HL-60/S4 treated with phorbol 12-myristate 13-acetate at 8.2 ng/mL for 4 days and 3 days (cell line): ENCODE measurements around the gene UGT3A2.

ENCODE experiments used
- in situ Hi-C: fragments of 300-500 bp; cut with MboI; formaldehyde crosslinking; loops from 2 replicates; pipeline ENCODE4 v1.15.0; 2022; ENCODE audit warnings: low sequenced_read_pairs

UGT3A2 gene

GRCh38 chr5:36009698-36010097, 57.0 kb downstream of the UGT3A2 start:
- in situ Hi-C loops: no loop called here

DNA sequence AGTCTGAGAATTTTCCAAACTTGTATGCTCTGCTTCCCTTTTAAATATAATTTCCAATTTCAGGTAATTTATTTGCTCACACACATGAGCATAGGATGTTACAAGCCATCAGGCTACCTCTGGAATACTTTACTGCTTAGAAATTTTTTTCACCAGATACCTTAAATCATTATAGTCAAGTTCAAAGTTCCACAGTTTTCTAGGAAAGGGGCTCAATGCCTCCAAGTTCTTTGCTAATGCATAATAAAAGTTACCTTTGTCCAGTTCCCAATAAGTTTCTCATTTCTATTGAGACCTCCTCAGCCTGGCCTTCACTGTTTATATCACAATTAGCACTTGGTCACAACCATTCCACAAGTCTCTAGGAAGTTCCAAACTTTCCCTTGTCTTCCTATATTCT, 59.3 kb downstream of the UGT3A2 start:
- in situ Hi-C loops: no loop called here

- in situ Hi-C loops: no loop called here
Measured at GRCh38 chr5:36006163-36006562, 60.5 kb downstream of the UGT3A2 start.

- in situ Hi-C loops: no loop called here
Measured at GRCh38 chr5:36001032-36001431, 65.7 kb downstream of the UGT3A2 start.

DNA sequence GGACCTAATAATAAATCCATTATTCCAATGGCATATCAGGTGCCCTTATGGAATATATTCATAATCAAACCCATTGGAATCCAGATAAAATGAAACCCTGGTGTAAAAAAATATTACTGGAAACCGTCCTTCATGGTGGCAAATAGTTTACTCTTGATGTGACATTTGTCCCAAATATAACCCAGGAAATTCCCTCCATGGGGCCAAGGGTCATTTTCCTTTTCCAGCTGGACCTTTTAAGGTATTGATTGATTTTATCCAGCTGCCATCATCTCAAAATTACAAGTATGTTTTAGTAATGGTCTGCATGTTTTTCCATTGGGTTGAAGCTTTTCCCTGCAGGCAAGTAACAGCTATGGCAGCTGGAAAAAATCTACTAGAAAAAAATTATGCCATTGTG, 67.1 kb downstream of the UGT3A2 start:
- in situ Hi-C loops: no loop called here

- in situ Hi-C loops: no loop called here
Measured at GRCh38 chr5:35996076-35996475, 70.6 kb downstream of the UGT3A2 start.

DNA sequence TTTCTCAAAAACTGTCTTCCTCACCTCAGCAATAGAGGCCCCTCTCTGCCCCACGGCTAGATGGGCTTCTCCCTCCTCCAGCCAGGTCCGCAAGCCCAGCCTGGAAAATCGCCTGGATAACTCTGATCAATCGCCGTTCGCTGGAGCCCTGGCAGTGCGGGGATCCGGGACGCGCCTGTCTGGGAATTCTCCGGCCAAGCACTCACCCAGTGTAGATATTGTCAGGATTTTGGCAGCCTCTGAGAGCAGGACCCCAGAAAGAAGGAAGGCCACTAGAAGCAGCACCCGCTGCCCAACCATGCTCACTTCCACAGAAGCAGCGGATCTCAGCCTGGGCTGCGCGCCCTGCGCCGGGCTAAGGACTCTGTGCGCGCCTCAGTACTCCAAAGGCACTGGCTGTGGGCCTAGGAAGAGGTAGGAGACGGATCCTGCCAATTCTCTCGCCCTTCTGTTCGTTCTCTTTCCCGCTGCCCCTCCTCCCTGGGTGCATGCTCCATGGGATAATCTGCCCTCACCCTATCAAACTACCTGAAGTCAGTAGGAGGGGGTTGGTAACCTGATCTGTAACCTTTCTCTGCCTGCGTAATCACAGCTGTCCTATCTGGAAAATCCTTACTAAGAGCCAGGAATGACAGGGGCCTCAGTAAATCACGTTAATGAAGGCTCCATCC, 75.6 kb downstream of the UGT3A2 start, which contains the start of gene UGT3A1:
Gene UGT3A1, minus strand, starts transcription at position 450 of the 671 bp plus-strand sequence. Its CDS starts 150 bp downstream, at position 300.
- in situ Hi-C loops: no loop called here

DNA sequence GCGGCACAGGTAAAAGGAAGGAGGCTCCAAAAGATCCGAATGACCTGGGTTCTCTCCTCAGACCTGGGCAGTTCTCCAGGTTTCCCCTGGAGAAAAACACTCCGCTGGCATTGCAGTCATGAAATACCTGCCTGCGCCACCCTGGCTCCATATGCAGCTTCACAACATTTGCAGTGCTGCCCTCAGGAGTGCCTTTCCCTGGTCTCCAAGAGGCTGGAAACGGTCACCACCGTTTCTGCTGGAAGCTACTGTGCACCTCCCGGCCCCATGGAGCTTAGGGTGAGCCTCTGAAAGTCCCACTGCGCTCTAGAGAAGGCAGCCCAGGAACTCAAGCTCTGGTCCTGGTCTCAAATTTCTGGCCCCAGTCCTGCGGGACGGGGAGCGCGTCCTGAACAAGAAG, 76.2 kb downstream of the UGT3A2 start:
- in situ Hi-C loops: no loop called here

DNA sequence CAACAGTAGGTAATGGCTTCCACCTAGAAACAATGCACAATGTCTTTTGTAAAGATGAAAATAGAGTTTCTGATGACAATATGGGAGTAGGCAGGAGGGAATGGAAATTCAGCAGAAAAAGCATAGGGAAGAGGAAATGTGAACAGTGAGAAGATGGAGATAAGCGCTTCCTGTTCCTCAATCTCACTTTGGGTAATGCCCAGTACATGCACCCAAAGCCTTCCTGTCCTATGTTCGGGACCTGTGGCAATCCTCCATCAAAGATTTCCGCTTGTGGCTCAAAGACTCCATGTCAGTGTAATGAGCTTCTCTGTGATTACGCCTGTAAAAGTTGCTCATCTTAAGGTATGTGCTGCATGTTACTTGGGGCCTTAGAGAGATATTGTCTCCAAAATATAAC, 78.2 kb downstream of the UGT3A2 start:
- in situ Hi-C loops: no loop called here

DNA sequence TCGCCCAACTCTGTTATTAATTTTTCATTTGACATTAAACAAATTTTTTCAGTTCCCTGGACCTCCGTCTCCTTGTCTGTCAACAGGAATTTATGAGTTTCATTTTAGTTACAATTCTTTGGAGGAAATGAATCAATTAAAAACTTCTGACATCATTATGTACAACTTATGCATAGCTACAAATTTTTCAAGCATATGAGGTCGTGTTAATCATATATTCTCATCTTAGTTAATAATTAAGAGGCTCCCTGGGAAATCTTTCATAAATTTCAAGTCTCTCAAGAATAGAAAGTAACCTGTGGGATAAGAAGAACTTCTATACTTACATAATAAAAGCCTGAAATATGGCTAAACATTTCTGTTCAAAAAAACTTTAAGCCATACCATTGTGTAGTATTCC, 78.9 kb downstream of the UGT3A2 start:
- in situ Hi-C loops: no loop called here
